ENCODE data around the gene IGSF21.
A peak's percentile ranks its signal among the peaks of the same experiment; 100 is the strongest.
"Not testable (repeated sequence)": the region's sequence is repeated elsewhere in the genome, so short reads cannot be mapped to it uniquely, and the experiment has no call there.

IGSF21 gene

DNA sequence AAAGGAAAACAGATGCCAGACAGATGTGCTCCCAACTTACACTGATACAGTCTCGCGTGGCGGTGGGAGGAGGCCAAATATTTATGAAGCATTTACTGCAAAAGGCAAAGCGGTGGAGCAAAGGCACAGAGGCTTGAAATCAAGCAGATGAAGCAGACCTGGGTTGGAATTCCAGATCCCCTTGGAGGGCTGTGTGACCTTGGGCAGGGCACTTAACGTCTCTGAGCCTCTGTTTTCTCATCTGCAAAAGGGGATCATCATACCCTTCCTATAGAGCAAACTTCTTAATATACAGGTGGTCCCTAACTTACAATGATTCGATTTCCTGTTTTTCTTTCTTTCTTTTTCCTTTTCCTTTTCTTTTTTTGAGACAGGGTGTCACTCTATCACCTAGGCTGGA, 54.1 kb downstream of the IGSF21 start:
- TF ChIP-seq POLR2AphosphoS5 (IDR thresholded peaks at IDR 0.05; ENCODE audit: low read depth) (no peak), SPI1 (IDR thresholded peaks at IDR 0.05; ENCODE audit: borderline replicate concordance, low read depth) (no peak), GABPA (IDR thresholded peaks at IDR 0.05; ENCODE audit: low read depth) (no peak)
- TF ChIP-seq, protein P1, sequence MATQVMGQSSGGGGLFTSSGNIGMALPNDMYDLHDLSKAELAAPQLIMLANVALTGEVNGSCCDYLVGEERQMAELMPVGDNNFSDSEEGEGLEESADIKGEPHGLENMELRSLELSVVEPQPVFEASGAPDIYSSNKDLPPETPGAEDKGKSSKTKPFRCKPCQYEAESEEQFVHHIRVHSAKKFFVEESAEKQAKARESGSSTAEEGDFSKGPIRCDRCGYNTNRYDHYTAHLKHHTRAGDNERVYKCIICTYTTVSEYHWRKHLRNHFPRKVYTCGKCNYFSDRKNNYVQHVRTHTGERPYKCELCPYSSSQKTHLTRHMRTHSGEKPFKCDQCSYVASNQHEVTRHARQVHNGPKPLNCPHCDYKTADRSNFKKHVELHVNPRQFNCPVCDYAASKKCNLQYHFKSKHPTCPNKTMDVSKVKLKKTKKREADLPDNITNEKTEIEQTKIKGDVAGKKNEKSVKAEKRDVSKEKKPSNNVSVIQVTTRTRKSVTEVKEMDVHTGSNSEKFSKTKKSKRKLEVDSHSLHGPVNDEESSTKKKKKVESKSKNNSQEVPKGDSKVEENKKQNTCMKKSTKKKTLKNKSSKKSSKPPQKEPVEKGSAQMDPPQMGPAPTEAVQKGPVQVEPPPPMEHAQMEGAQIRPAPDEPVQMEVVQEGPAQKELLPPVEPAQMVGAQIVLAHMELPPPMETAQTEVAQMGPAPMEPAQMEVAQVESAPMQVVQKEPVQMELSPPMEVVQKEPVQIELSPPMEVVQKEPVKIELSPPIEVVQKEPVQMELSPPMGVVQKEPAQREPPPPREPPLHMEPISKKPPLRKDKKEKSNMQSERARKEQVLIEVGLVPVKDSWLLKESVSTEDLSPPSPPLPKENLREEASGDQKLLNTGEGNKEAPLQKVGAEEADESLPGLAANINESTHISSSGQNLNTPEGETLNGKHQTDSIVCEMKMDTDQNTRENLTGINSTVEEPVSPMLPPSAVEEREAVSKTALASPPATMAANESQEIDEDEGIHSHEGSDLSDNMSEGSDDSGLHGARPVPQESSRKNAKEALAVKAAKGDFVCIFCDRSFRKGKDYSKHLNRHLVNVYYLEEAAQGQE (IDR thresholded peaks at IDR 0.05; ENCODE audit: insufficient replicate concordance, low read depth), result no peak
- TF ChIP-seq, protein P2, sequence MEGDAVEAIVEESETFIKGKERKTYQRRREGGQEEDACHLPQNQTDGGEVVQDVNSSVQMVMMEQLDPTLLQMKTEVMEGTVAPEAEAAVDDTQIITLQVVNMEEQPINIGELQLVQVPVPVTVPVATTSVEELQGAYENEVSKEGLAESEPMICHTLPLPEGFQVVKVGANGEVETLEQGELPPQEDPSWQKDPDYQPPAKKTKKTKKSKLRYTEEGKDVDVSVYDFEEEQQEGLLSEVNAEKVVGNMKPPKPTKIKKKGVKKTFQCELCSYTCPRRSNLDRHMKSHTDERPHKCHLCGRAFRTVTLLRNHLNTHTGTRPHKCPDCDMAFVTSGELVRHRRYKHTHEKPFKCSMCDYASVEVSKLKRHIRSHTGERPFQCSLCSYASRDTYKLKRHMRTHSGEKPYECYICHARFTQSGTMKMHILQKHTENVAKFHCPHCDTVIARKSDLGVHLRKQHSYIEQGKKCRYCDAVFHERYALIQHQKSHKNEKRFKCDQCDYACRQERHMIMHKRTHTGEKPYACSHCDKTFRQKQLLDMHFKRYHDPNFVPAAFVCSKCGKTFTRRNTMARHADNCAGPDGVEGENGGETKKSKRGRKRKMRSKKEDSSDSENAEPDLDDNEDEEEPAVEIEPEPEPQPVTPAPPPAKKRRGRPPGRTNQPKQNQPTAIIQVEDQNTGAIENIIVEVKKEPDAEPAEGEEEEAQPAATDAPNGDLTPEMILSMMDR (IDR thresholded peaks at IDR 0.05; ENCODE audit: insufficient read depth, low read length), result no peak

DNA sequence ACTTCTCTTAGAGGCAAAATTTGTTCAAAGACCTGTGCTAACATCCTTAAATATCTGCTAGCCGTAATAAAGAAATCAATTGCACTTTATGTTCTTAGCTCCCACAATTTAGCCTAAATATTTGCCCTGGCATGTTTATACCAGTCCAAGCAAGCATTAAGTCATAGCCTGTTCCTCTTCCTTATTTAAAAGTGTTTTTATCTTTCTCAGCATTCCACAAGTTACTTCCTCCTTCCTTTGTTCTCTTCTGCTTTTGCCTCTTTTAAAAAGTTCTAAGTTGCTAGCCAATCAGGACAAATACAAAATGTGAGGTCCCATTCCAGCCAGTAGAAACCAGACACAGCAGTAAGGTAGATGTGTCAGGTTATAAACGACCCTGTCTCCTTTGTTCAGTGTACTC, 58.0 kb downstream of the IGSF21 start:
- H3K27me3 ChIP-seq (ENCODE audit: insufficient read depth, poor library complexity, severe bottlenecking); DNase-seq (ENCODE audit: low read depth in 1 of 2, low spot score in 1 of 2); H3K27ac ChIP-seq (replicated peaks); H3K4me3 ChIP-seq (replicated peaks; ENCODE audit: insufficient read depth, low read length): not testable (repeated sequence)
- TF ChIP-seq SPI1 (IDR thresholded peaks at IDR 0.05; ENCODE audit: borderline replicate concordance, low read depth), result peak; percentile 34; the same call in 1 of the 2 replicates

More for the DNA sequence above, 54.1 kb downstream of the IGSF21 start:
- DNase-seq (ENCODE audit: low read depth in 1 of 2, low spot score in 1 of 2), result no peak
- Histone ChIP-seq H3K4me3 (replicated peaks; ENCODE audit: insufficient read depth, low read length) (no peak overlapping the region), H3K27me3 (ENCODE audit: insufficient read depth, poor library complexity, severe bottlenecking) (no peaks in the 10 kb centered on the region), H3K27ac (replicated peaks) (no peak overlapping the region)

DNA sequence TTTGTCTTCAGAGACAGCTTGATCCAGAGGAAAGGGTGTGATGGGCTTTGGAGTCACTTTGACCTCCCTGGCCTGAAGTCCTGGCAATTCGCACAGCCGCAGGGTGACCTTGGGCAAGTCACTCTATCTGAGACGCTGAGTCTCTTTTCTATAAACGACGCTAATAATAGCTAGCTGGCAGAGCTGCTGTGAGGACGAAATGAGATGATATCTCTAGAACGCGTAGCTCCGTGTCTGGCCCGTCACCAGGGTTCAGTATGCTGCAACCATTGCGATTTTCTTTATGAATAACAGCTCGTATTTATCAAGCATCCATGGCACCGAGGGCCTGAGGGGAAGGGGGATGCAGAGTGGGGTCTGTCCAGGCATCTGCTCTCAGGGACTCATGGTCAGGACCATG, 58.7 kb downstream of the IGSF21 start:
- no peak overlapping the region for H3K4me3 ChIP-seq (replicated peaks; ENCODE audit: insufficient read depth, low read length)
- no peak overlapping the region for H3K27ac ChIP-seq (replicated peaks)
- no peak for DNase-seq (ENCODE audit: low read depth in 1 of 2, low spot score in 1 of 2)
- TF ChIP-seq GABPA (IDR thresholded peaks at IDR 0.05; ENCODE audit: low read depth) (no peak), POLR2AphosphoS5 (IDR thresholded peaks at IDR 0.05; ENCODE audit: low read depth) (no peak), SPI1 (IDR thresholded peaks at IDR 0.05; ENCODE audit: borderline replicate concordance, low read depth) (no peak)
- TF ChIP-seq, protein P1 (IDR thresholded peaks at IDR 0.05; ENCODE audit: insufficient replicate concordance, low read depth), result no peak
- TF ChIP-seq, protein P2 (IDR thresholded peaks at IDR 0.05; ENCODE audit: insufficient read depth, low read length), result no peak
- no peaks in the 10 kb centered on the region for H3K27me3 ChIP-seq (ENCODE audit: insufficient read depth, poor library complexity, severe bottlenecking)

DNA sequence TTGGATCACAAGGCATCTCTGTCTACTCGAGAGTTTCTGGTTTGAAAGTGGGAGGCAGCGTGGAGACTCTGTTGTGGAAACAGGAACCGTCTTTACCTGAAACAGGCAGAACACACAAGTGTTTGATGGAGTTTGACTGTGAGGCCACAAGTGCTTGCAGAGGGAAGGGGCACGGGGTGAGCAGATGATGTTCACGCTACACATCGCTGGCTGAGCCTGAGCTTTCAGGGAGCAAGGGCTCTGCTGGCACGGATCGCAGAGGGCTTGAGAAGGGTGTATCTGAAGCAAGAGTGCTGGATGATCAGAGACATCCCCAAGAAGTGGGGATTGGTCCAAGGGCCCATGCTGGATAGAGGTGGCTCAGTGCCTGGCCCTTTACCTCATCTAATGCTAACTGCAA, 59.3 kb downstream of the IGSF21 start:
- Histone ChIP-seq H3K27ac (replicated peaks) (no peak overlapping the region), H3K4me3 (replicated peaks; ENCODE audit: insufficient read depth, low read length) (no peak overlapping the region), H3K27me3 (ENCODE audit: insufficient read depth, poor library complexity, severe bottlenecking) (no peaks in the 10 kb centered on the region)
- TF ChIP-seq SPI1 (IDR thresholded peaks at IDR 0.05; ENCODE audit: borderline replicate concordance, low read depth) (no peak), POLR2AphosphoS5 (IDR thresholded peaks at IDR 0.05; ENCODE audit: low read depth) (no peak), GABPA (IDR thresholded peaks at IDR 0.05; ENCODE audit: low read depth) (no peak)
- TF ChIP-seq, protein P2 (IDR thresholded peaks at IDR 0.05; ENCODE audit: insufficient read depth, low read length), result no peak
- TF ChIP-seq, protein P1 (IDR thresholded peaks at IDR 0.05; ENCODE audit: insufficient replicate concordance, low read depth), result no peak
- no peak for DNase-seq (ENCODE audit: low read depth in 1 of 2, low spot score in 1 of 2)
